ENCODE results near the gene RGSL1.

GRCh38 chr1:182407724-182408123 is 42.2 kb upstream of the RGSL1 start:
- TF ChIP-seq, protein P1, sequence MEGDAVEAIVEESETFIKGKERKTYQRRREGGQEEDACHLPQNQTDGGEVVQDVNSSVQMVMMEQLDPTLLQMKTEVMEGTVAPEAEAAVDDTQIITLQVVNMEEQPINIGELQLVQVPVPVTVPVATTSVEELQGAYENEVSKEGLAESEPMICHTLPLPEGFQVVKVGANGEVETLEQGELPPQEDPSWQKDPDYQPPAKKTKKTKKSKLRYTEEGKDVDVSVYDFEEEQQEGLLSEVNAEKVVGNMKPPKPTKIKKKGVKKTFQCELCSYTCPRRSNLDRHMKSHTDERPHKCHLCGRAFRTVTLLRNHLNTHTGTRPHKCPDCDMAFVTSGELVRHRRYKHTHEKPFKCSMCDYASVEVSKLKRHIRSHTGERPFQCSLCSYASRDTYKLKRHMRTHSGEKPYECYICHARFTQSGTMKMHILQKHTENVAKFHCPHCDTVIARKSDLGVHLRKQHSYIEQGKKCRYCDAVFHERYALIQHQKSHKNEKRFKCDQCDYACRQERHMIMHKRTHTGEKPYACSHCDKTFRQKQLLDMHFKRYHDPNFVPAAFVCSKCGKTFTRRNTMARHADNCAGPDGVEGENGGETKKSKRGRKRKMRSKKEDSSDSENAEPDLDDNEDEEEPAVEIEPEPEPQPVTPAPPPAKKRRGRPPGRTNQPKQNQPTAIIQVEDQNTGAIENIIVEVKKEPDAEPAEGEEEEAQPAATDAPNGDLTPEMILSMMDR (conservative IDR thresholded peaks at IDR 0.05 in 1 of 2, IDR thresholded peaks at IDR 0.05 in 1 of 2; ENCODE audit: low read depth in 1 of 2, low read length in 2 of 2): no peak
- TF ChIP-seq EZH2 (IDR thresholded peaks at IDR 0.05; ENCODE audit: low read length, missing control alignments): no peak

Data from fibroblast of lung (primary cell).